ENCODE results near the gene LRRN2.

DNA sequence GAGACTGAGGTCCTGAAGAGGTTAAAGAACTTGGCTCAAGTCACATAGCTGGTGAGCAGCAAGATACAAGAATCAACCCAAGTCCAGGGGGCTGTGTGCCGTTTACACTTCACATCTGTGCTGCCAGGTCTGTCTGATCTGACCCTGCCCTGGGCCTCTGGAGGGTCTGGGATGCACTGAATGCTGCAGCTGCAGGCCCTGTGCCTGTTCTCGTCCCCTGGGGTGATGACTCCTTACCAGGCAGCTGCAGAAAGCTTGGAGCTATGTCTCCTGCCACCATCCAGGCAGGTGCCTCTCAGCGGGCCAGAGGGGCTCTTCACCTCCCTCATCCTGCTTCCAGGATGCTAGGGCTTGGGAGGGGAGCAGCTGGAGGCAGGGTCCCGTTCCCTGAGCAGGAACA is 63.5 kb downstream of the LRRN2 start:
- TF ChIP-seq CREB5 (CRISPR knock-in tag; IDR thresholded peaks at IDR 0.05; ENCODE audit: low read depth) = no peak
- TF ChIP-seq PPARA (CRISPR knock-in tag; IDR thresholded peaks at IDR 0.05; ENCODE audit: borderline replicate concordance) = no peak
- no peak for TF ChIP-seq TCF4 (CRISPR knock-in tag; IDR thresholded peaks at IDR 0.05; ENCODE audit: borderline replicate concordance)
- TF ChIP-seq, protein P1, sequence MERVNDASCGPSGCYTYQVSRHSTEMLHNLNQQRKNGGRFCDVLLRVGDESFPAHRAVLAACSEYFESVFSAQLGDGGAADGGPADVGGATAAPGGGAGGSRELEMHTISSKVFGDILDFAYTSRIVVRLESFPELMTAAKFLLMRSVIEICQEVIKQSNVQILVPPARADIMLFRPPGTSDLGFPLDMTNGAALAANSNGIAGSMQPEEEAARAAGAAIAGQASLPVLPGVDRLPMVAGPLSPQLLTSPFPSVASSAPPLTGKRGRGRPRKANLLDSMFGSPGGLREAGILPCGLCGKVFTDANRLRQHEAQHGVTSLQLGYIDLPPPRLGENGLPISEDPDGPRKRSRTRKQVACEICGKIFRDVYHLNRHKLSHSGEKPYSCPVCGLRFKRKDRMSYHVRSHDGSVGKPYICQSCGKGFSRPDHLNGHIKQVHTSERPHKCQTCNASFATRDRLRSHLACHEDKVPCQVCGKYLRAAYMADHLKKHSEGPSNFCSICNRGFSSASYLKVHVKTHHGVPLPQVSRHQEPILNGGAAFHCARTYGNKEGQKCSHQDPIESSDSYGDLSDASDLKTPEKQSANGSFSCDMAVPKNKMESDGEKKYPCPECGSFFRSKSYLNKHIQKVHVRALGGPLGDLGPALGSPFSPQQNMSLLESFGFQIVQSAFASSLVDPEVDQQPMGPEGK (CRISPR knock-in tag; IDR thresholded peaks at IDR 0.05; ENCODE audit: borderline replicate concordance) = no peak
- TF ChIP-seq, protein P2, sequence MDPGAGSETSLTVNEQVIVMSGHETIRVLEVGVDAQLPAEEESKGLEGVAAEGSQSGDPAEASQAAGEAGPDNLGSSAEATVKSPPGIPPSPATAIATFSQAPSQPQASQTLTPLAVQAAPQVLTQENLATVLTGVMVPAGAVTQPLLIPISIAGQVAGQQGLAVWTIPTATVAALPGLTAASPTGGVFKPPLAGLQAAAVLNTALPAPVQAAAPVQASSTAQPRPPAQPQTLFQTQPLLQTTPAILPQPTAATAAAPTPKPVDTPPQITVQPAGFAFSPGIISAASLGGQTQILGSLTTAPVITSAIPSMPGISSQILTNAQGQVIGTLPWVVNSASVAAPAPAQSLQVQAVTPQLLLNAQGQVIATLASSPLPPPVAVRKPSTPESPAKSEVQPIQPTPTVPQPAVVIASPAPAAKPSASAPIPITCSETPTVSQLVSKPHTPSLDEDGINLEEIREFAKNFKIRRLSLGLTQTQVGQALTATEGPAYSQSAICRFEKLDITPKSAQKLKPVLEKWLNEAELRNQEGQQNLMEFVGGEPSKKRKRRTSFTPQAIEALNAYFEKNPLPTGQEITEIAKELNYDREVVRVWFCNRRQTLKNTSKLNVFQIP (CRISPR knock-in tag; IDR thresholded peaks at IDR 0.05; ENCODE audit: borderline replicate concordance, low read depth) = no peak

All from SK-N-SH treated with all-trans-retinoic acid at 6 μM for 48 hours (cell line).